Small intestine (tissue), 7 donors: ENCODE results near the gene TMEM269. TPM values are rescaled to one million over a fixed set of nuclear protein-coding genes. Genes with fewer than 3 reads are reported as not detected.
"Not testable (repeated sequence)": the region's sequence is repeated elsewhere in the genome, so short reads cannot be mapped to it uniquely, and the experiment has no call there.

Experiments used
- DNase-seq, 2 donors: peaks; one replicate each; pipeline versions ENCODE4 v3.0.0 to v3.0.0-alpha.2; 2013
- FAIRE-seq: peaks from 2 replicates; lab custom pipeline; 2012; peaks lifted over from hg19 to GRCh38; lab: Jason Lieb, UNC
- H3K27ac ChIP-seq, 3 donors: one replicate each; pipeline ENCODE4 v1.5.1; 2013; ENCODE audit warnings: low read length in 2 of 3, mild to moderate bottlenecking in 2 of 3, control low read depth in 1 of 3, inconsistent platforms in 1 of 3, low read depth in 1 of 3, moderate library complexity in 1 of 3
- H3K27me3 ChIP-seq, 3 donors: one replicate each; pipeline ENCODE4 v1.6.1; 2013; ENCODE audit warnings: low read length in 3 of 3, inconsistent platforms in 1 of 3; ENCODE audit not compliant: control insufficient read depth in 3 of 3, insufficient read depth in 3 of 3
- H3K36me3 ChIP-seq, 3 donors: one replicate each; pipeline ENCODE4 v1.6.1; 2013; ENCODE audit warnings: low read length in 3 of 3, inconsistent platforms in 1 of 3, low read depth in 1 of 3, mild to moderate bottlenecking in 1 of 3, moderate library complexity in 1 of 3; ENCODE audit not compliant: control insufficient read depth in 3 of 3, insufficient read depth in 2 of 3
- H3K4me1 ChIP-seq, 3 donors: one replicate each; pipeline ENCODE4 v1.6.1; 2013; ENCODE audit warnings: low read length in 2 of 3, inconsistent platforms in 1 of 3, low read depth in 1 of 3, mild to moderate bottlenecking in 1 of 3, moderate library complexity in 1 of 3; ENCODE audit not compliant: control insufficient read depth in 3 of 3, insufficient read depth in 2 of 3
- H3K4me3 ChIP-seq, 3 donors: one replicate each; pipeline ENCODE4 v1.5.1; 2013; ENCODE audit warnings: low read length in 3 of 3, control low read depth in 1 of 3, inconsistent platforms in 1 of 3, low read depth in 1 of 3, mild to moderate bottlenecking in 1 of 3, moderate library complexity in 1 of 3
- H3K9me3 ChIP-seq, 2 donors: one replicate each; pipeline ENCODE4 v1.6.1; 2013; ENCODE audit warnings: low read depth in 1 of 2, low read length in 1 of 2; ENCODE audit not compliant: control insufficient read depth in 2 of 2, insufficient read depth in 1 of 2
- WGBS, 3 donors: extraction: QIAGEN DNeasy Blood & Tissue Kit; methylation state at CpG; one replicate each; pipeline ENCODE4 v1.1.7; 2013; 5-methylcytosine and 5-hydroxymethylcytosine counted together
- polyA plus RNA-seq, 4 donors: library from polyadenylated mRNA; stranded (reverse) in 3 of 4; unstranded in 1 of 4; fragments of 200-250 nt in 3 of 4; fragments of 120-200 nt in 1 of 4; gene quantifications; one replicate each; pipeline versions ENCODE4 v1.2.1 to v1.2.3, GENCODE V29; 2013
- donor health status: healthy with polysubstance abuse.
- donor health status: control.
- donor health status: control.
- donor health status: Bipolar disorder and iron deficiency.
- donor health status: healthy.

The TMEM269 gene
- polyA plus RNA-seq, 4 donors = 0.03 to 0.06 TPM; not detected in 2

DNA sequence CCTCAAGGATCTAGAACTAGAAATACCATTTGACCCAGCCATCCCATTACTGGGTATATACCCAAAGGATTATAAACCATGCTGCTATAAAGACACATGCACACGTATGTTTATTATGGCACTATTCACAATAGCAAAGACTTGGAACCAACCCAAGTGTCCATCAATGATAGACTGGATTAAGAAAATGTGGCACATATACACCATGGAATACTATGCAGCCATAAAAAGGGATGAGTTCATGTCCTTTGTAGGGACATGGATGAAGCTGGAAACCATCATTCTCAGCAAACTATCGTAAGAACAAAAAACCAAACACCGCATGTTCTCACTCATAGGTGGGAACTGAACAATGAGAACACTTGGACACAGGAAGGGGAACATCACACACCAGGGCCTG is 30.0 kb downstream of the TMEM269 start:
- not testable (repeated sequence) for FAIRE-seq, DNase-seq, H3K36me3 ChIP-seq, H3K27ac ChIP-seq, H3K27me3 ChIP-seq, H3K9me3 ChIP-seq, H3K4me3 ChIP-seq, H3K4me1 ChIP-seq
- 83 to 100% (median 93%) methylated on average over 1 to 3 of the region's 3 CpGs for WGBS, 3 donors

DNA sequence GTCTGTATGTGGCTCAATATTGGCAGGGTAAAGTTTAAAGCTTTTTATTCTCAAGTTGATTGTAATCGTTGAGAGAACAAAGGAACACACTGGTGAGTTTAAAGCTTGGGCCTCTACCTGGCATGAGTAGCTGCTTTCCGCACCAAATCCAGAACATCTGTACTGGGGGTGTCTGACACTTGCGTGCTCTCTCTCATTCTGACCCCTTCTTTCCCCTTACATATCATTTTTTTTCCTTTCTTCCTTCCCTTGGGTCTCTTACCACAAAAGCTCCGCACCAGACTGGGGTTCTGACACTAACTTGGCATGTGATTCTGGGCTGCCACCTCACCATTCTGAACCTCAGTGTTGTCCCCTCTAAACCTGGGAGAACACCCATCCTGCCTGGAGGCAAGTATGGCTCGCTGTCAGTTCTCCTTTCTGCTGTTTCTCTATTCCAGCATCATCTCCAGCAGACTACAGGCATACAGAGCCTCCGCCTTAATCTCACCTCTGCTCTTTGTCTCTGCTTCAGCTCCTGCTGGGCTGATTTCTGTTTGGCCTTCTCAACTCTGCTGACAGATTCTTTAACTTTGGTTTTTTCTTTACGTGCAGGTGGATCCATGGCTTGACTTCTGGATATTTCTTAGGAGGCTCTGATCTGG is 31.3 kb downstream of the TMEM269 start:
- Histone ChIP-seq H3K9me3 (no peaks in the 10 kb centered on the region), H3K27ac (peak overlapping the region; percentile 61 to 100 (median 100)), H3K36me3 (peaks cover 0 to 5% (median 0%) of the 10 kb centered on the region in 3 donors), H3K4me1 (peaks cover 0 to 5% (median 2%) of the 10 kb centered on the region in 3 donors), H3K4me3 (peak overlapping the region; percentile 78 to 92 (median 88)), H3K27me3 (no peaks in the 10 kb centered on the region)
- no peak for FAIRE-seq
- WGBS, 3 donors = 36 to 40% (median 38%) methylated on average over 7 of the region's 7 CpGs
- no peak for DNase-seq

DNA sequence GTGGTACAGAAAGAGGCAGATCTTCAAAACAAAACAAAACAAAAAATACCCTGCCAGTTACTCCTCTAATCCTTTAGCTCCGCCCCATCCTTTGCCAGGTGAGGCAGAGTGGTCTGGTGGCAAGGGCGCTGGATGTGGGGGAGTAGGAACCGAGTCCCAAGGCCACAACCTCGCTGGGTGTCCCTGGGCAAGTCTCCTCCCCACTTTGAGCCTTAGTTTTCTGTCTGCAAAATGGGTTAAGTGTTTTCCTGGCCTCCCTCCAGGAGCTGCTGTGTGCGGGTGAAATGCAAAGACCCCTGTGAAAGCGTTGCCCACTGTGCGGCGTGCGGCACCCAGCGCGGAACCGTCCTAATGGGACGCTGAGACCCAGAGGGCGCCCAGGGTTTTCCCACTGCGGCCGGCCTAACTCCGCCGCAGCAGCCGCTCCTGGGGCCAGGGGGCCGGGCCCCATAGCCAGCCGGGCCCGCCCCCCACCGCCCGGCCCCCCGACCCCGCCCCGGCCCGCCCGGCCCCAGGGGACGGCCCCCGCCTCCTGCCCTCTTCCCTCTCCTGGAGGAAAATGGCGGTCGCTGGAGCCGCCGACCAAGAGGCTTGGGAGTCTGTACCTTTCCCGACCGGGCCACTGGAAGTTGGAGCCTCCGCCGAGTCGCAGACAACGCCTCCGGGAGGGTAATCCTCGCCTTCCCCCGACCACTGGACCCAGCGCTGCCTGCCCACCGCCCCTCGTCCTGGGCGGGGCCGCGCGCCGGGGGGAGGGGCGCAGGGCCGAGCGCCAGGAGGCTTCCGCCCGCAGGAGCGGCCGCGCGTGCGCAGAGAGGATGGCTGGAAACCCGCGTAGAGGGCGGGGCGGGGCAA is 32.0 kb downstream of the TMEM269 start, which contains the start of the genes ERMAP and SVBP:
Gene ERMAP (plus strand): TSS at position 538 of the 855 bp plus-strand sequence. CDS start 13,327 bp downstream, outside the sequence.
Gene SVBP (minus strand): TSS at position 813 of the 855 bp plus-strand sequence. CDS start 853 bp downstream, outside the sequence.
- H3K36me3 ChIP-seq = peaks cover 0 to 2% (median 0%) of the 10 kb centered on the region in 3 donors
- H3K27ac ChIP-seq = peak within 1 kb of the TSS; percentile 99 to 100 (median 100)
- no peaks in the 10 kb centered on the region for H3K27me3 ChIP-seq
- no peaks in the 10 kb centered on the region for H3K9me3 ChIP-seq
- H3K4me1 ChIP-seq = peaks cover 0 to 5% (median 2%) of the 10 kb centered on the region in 3 donors
- FAIRE-seq (no peak), DNase-seq (peak; percentile 91 to 96)
- H3K4me3 ChIP-seq = peak within 1 kb of the TSS; percentile 78 to 92 (median 88)
- 0 to 1% (median 0%) methylated on average over 48 to 66 of the region's 66 CpGs for WGBS, 3 donors

DNA sequence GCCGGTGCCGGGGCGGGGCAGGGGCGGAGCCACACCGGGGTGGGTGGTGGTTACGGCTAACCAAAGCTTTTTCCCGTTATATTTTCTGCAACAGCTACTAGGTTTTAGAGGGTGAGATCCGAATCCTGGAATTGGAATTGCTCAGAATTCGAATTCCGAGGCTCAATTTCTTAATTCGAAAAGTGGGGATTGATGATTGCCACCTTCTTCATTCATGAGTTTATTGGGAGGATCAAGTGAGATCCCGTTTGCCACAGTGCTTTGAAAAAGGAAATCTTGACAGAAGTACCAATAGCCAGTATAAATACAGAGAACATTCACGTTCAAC is 32.6 kb downstream of the TMEM269 start:
- no peaks in the 10 kb centered on the region for H3K9me3 ChIP-seq
- no peak for FAIRE-seq
- H3K4me1 ChIP-seq = peaks cover 0 to 5% (median 2%) of the 10 kb centered on the region in 3 donors
- H3K27me3 ChIP-seq = no peaks in the 10 kb centered on the region
- H3K4me3 ChIP-seq = peak overlapping the region in 2 of 3 donors; percentile 78 to 88
- H3K27ac ChIP-seq = peak overlapping the region in 1 of 3 donors; percentile 99
- DNase-seq = no peak
- peaks cover 0 to 2% (median 0%) of the 10 kb centered on the region in 3 donors for H3K36me3 ChIP-seq
- 2% methylated on average over 13 of the region's 13 CpGs for WGBS, 3 donors

DNA sequence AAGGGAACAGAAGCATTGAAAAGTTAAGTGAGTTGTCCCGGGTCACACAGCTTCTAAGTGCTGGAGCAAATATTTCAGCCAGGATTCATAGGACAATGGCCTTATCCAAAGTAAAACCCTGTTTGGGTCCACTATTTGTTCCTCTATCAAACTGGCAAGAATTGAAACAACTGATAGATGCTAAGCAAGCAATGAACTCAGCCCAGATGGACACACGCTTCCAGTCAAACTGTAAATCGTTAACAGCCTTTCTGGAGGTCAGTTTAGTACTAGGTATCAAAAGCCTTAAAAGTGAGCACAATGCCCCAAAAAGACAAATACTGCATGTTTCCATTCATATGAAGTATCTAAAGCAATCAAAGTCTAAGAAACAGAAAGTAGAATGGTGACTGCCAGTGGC is 33.2 kb downstream of the TMEM269 start:
- no peak overlapping the region for H3K27ac ChIP-seq
- peaks cover 0 to 5% (median 2%) of the 10 kb centered on the region in 3 donors for H3K4me1 ChIP-seq
- no peaks in the 10 kb centered on the region for H3K9me3 ChIP-seq
- DNase-seq = no peak
- FAIRE-seq = no peak
- H3K27me3 ChIP-seq = no peaks in the 10 kb centered on the region
- H3K4me3 ChIP-seq = no peak overlapping the region
- WGBS, 3 donors = 87 to 95% (median 90%) methylated on average over 3 of the region's 3 CpGs
- peaks cover 0 to 2% (median 0%) of the 10 kb centered on the region in 3 donors for H3K36me3 ChIP-seq

DNA sequence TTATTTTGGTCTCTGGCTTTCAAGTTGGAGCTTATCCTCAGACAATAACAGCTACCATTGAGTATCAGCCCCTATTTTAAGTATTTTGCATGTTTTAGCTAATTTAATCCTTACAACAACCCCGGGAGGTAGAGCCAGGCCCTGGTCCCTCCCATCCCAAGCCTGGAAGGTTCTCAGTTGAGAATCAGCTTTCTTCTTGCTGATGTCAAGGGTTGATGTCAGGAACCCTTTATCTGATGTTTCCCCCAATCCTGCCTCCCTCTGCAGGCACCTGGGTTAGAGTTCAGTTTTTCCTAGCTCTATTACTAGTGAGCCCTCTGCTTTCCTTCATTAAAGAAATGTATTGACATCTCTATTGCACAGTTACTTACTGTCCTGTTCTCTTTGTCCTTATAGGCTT is 36.0 kb downstream of the TMEM269 start:
- Histone ChIP-seq H3K27me3 (no peaks in the 10 kb centered on the region), H3K4me3 (no peak overlapping the region), H3K36me3 (no peaks in the 10 kb centered on the region), H3K27ac (no peak overlapping the region), H3K9me3 (no peaks in the 10 kb centered on the region), H3K4me1 (peaks cover 0 to 6% (median 2%) of the 10 kb centered on the region in 3 donors)
- FAIRE-seq (no peak), DNase-seq (no peak)
- WGBS, 3 donors = 59 to 77% (median 63%) methylated on average over 1 of the region's 1 CpG

DNA sequence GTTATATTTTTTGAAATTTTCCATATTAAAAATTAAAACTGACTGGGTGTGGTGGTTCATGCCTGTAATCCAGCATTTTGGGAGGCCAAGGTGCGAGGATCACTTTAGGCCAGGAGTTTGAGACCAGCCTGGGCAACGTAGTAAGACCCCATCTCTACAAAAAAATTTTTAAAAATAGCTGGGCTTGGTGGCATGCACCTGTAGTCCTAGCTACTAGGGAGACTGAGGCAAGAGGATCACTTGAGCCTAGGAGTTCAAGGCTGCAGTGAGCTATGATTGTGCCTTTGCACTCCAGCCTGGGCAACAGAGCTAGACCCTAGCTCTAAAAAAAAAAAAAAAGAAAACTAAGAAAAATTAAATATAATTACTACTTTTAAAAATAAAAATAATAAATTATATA is 36.9 kb downstream of the TMEM269 start:
- no peak overlapping the region for H3K27ac ChIP-seq
- H3K4me3 ChIP-seq = no peak overlapping the region
- FAIRE-seq (peak; percentile 88), DNase-seq (no peak)
- H3K9me3 ChIP-seq = no peaks in the 10 kb centered on the region
- no peaks in the 10 kb centered on the region for H3K36me3 ChIP-seq
- no peaks in the 10 kb centered on the region for H3K27me3 ChIP-seq
- WGBS, 3 donors = 91 to 94% (median 94%) methylated on average over 2 of the region's 2 CpGs
- peaks cover 0 to 3% (median 0%) of the 10 kb centered on the region in 3 donors for H3K4me1 ChIP-seq

DNA sequence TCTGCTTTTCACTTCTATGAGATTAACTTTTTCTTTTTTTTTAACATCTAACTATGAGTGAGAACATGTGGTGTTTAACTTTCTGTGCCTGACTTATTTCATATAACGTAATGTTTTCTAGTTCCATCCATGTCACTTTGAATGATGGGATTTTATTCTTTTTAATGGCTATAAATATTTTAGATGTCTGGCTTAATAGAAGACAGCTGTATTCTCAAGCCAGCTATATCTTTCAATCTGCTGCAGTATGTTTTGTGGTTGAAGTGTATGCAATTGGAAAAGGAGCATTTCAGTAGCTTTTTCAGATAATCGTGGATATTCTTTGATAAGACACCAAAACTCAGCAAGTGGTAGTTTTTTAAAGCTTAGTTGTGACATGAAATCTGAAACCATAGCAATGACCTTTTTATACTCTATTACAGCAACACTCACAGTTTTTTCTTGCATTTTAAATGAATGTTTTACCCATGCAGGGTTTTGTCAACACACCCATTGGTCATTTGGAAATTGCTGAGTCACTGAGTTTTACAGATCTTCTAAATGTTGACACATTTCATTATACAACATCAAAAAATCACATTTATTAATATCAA is 38.1 kb downstream of the TMEM269 start:
- H3K27me3 ChIP-seq = no peaks in the 10 kb centered on the region
- FAIRE-seq = no peak
- no peak overlapping the region for H3K27ac ChIP-seq
- DNase-seq = no peak
- H3K4me1 ChIP-seq = peaks cover 0 to 3% (median 0%) of the 10 kb centered on the region in 3 donors
- no peaks in the 10 kb centered on the region for H3K9me3 ChIP-seq
- no peak overlapping the region for H3K4me3 ChIP-seq
- WGBS, 3 donors = 63 to 79% (median 77%) methylated on average over 2 of the region's 2 CpGs
- H3K36me3 ChIP-seq = no peaks in the 10 kb centered on the region
